GM18907 (cell line): ENCODE measurements around the gene PDHA1.
A peak's percentile ranks its signal among the peaks of the same experiment; 100 is the strongest.

Experiments
- ATAC-seq: cut with Tn5 transposase; IDR thresholded peaks from one replicate; pipeline ENCODE4 v1.9.1; 2021; ENCODE audit warnings: mild to moderate bottlenecking, moderate library complexity; ENCODE audit not compliant: unreplicated experiment

PDHA1 gene

DNA sequence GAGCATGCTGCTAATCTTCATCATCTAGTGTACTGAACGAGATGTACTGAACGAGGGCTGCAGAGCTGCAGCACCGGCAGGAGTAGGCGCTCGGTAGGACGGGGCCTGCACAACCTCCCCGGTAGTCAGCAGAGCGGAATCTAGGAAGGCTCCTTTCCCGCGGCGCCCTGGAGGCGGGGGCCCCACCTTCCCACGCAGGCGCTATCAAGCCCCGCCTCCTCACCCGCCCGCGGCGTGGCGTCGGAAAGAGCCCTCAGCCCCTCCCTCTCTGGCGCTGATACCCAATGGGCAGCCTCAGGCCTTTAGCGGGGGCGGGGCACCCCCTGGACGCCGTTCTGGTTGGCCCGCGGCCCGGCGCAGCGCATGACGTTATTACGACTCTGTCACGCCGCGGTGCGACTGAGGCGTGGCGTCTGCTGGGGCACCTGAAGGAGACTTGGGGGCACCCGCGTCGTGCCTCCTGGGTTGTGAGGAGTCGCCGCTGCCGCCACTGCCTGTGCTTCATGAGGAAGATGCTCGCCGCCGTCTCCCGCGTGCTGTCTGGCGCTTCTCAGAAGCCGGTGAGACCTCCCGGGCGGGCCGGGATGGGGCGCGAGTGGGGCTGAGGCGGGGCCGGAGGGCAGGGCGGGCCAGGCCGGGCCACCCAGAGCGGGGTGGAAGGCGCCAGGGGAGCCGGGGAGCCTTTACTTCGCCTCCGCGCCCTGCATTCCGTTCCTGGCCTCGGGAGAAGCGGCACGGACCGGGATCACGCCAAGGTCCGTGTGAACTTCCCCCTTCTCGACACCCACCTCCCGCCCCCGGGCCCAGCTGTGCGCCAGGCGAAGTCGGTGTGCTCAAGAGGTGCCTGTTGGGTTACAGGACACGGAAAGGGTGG is at the start of gene PDHA1:
TSS of gene PDHA1 (plus strand) at position 393 of the 874 bp plus-strand sequence. CDS start at position 504, 111 bp downstream.
- ATAC-seq = peak; percentile 98

GRCh38 chrX:19303256-19303880 is 40.4 kb upstream of the PDHA1 start:
- no peak for ATAC-seq

DNA sequence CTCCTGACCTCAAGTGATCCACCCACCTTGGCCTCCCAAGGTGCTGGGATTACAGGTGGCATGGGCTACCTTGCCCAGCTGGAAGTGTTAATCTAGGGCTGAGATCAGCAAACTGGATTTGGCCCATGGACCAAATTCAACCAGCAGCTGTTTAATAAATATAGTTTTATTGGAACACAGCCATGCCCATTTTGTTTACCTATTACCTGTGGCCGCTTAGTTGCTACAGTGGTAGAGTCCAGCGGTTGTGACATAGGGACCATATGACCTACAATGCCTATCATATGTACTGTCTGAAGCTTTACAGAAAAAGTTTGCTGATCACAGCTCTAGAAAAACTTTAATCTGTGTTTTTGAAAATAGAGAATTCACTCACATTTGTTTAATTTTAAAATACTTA is 17.2 kb upstream of the PDHA1 start:
- no peak for ATAC-seq

- no peak for ATAC-seq
Observed at GRCh38 chrX:19331831-19332230, 11.9 kb upstream of the PDHA1 start.

- no peak for ATAC-seq
Observed at GRCh38 chrX:19332983-19333382, 10.7 kb upstream of the PDHA1 start.

DNA sequence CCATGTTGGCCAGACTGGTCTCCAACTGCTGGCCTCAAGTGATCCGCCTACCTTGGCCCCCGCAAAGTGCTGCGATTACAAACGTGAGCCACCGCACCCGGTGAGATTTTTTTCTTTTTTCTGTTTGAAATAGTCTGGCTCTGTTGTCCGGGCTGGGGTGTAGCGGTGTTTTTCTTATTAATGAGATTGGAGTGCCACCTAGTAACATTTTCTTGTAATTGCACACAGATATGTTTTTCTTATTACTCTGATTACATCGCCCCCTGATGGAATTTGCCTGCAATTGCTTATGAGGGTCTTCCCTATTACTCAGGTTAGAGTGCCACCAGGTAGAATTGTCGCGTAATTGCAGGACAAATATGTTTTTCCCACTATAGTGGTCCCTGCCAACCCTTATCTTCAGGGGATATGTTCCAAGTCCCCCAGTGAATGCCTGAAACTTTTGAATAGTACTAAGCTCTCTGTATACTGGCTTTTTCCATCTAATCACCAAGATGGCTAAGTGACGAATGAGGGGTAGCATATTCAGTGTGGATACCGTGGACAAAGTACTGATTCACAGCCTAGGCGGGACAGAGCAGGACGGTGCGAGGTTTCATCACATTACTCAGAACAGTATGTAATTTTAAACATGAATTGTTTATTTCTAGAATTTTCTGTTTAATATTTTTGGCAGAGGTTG is 8.6 kb upstream of the PDHA1 start:
- no peak for ATAC-seq

- ATAC-seq = no peak
Observed at GRCh38 chrX:19342331-19342906, 1.3 kb upstream of the PDHA1 start.

DNA sequence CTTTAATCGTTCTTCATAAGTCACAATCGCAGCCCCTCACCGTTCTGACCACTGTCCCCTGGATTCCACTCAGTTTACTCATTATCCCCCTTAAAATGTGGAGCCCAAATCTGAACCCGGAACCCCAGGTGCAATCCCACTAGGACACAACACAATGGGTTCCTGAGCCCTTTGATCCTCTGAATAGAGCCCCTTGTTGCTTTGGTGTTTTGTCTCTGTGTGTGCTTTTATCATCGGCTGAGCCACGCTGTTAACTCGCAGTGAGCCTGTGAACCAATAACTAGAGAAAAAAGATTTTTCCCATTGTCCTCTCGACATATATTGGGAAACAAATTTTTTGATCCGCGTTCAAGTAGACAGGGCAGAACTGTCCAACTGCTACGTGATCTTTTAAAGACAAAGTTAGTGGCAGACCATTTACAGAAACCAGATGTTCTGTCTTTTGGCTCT is 617 bp upstream of the PDHA1 start:
- ATAC-seq = no peak

DNA sequence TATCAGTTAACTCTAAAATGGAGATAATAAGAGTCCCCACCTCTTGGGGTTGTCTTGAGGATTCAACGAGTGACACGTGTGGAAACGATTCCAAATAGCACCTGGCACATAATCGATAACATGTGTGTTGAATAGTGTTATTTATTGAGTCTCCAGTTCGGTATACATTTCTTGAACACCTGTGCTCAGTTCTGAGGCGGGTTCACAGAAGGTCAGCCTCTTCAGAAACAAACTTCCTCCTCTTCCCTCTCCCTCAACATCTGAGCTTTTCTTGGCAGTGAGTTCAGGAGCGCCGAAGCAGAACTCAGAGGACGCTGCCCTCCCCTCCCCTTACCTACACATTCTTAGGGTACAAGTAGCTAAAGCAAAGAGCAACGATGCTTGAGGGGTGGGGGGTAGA is 934 bp downstream of the PDHA1 start:
- ATAC-seq = no peak

- ATAC-seq = no peak
Observed at GRCh38 chrX:19347916-19348315, 4.2 kb downstream of the PDHA1 start.

GRCh38 chrX:19349264-19349663 is 5.5 kb downstream of the PDHA1 start:
- ATAC-seq = no peak

GRCh38 chrX:19350941-19351384 is 7.2 kb downstream of the PDHA1 start:
- ATAC-seq = peak; percentile 94

GRCh38 chrX:19354625-19355024 is 10.9 kb downstream of the PDHA1 start:
- no peak for ATAC-seq

DNA sequence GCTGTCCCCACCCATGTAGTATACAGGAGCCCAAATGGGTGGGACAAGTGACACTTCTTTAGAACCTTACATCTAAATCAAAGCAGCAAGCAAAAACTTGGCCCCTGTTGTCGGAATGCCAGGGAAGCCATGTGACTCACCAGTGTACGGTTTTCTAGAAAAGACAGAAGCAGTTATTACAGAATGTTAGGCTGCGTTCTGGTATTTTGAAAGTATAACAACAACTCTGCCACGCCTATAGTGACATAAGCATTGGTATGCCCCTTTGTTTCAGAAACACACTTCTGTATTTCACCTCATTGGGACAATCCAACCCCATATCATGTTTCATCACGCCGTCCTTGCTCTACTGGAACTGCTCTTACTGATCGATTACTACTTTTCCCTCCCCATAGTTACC is 14.8 kb downstream of the PDHA1 start:
- ATAC-seq = no peak

DNA sequence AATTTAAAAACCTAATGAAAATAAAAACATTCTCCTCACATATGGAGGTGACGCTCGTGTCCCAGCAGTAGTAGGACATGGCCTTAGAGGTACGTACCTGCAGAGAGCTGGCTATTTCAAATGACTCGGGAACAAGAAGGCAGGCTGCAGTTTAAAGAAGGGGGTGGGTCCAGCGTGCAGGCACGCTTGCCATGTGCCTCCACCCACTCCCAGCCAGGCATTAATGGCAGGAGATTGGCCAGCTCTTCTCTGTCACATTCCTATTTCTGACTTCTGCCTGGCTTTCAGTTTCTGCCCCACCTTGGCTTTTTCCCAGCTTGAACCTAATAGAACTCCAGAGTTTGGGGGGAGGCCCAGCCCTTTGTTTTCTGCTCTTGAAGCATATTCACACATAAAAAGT is 17.2 kb downstream of the PDHA1 start:
- no peak for ATAC-seq

GRCh38 chrX:19361701-19362100 is 18.0 kb downstream of the PDHA1 start:
- ATAC-seq = no peak

DNA sequence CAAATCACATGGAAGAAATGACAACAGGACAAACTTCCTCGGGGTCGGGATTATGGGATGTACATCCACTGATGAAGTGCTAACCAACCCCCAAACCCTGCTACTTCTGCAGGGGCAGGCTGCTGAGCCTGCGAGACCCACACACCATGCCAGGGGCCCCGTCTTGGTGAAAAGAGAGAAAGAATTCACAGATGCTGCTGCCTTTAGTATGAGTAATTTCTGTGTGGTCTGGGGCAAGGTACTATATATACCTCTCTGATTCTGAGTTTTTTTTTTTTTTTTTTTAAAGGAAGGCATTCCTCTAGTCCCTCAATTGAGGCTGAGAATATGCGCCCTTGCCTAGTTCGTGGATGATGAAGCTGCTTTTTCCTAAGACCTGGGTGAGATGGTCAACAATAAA is 24.8 kb downstream of the PDHA1 start:
- ATAC-seq = no peak

DNA sequence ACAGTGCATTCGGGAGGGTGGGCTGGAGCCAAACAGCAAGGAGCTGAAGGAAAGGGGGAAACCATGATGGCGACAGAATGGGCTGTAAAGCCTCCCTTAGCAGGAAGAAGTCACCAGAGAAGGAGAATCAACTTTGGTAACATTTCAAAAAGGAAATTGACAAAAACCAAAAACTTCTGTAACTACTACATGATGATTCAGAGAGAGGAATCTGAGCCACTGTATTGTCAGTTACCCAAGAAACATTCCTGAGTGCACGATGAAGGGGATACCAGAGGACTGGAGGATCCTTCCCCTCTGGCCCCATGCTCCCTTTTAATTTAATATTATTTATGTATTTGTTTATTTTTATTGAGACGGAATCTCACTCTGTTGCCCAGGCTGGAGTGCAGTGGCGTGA is 26.3 kb downstream of the PDHA1 start:
- no peak for ATAC-seq

- peak; percentile 61 for ATAC-seq
Observed at GRCh38 chrX:19372170-19372546, 28.4 kb downstream of the PDHA1 start.

- peak; percentile 27 for ATAC-seq
Observed at GRCh38 chrX:19372547-19373331, 29.0 kb downstream of the PDHA1 start.
